ENCODE measurements around the gene HOXD9.

DNA sequence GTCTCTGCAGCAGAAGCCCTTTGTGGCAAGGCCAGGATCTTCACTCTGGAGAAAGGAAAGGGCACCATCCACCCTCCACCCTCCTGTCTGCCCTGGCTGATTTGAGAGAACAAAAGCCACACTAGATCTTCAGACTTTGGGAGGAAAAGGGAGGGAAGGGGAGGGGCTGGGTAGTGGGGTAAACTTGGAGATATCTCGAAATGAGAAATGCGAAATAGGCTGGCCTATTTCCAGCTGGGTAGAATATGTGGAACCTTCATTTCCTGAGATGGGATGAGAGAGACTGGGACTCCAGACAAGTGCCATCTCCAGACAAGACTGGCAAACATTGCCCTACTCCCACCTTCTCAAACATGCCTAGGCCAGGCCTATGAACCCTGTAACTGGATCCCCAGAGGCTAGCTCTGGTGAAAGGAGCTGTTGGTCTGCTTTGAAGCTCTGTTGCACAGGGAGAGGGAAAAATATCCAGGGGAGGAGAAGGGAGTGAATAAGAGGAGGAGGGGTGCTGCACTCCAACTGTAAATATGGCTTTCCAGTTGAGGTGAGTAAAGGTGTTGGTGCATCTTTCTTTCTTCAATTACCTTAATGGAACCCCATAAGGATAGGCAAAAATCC, 21.2 kb upstream of the HOXD9 start:
- TF ChIP-seq EZH2 (IDR thresholded peaks at IDR 0.05) (no peak), CTCF (IDR thresholded peaks at IDR 0.05) (no peak), EZH2phosphoT487 (IDR thresholded peaks at IDR 0.05) (no peak)

All from neural progenitor cell (in vitro differentiated cells).